Right lobe of liver (tissue), 4 donors: ENCODE results near the gene PCDHGA3.

ENCODE experiments used
- CTCF ChIP-seq, 4 donors: fragments of 200-600 bp in 3 of 4; fragments of 450-650 bp in 1 of 4; IDR thresholded peaks; one replicate each; pipeline versions ENCODE4 v1.5.1 to v1.8.0; 2016 to 2022; ENCODE audit warnings: antibody characterized with exemption in 4 of 4, mild to moderate bottlenecking in 2 of 4
- POLR2A ChIP-seq: fragments of 450-650 bp; IDR thresholded peaks from one replicate; pipeline ENCODE4 v1.6.1; 2017; ENCODE audit warnings: antibody characterized with exemption, mild to moderate bottlenecking
- donor health status: DM: no; HTN: no; CAD: no.
- donor health status: DM: no; HTN: no; CAD: no.
- donor health status: DM: no; HTN: yes; CAD: no.

GRCh38 chr5:141359790-141360426 is 16.3 kb downstream of the PCDHGA3 start, which contains the start of gene PCDHGB2:
- peak in 2 of 4 donors; percentile 6 to 29 for TF ChIP-seq CTCF (IDR thresholded peaks at IDR 0.05)
- TF ChIP-seq POLR2A, result no peak
